GM10266 (cell line): Measurements from ENCODE around the gene MAZ.
A peak's percentile ranks its signal among the peaks of the same experiment; 100 is the strongest.
"Not testable (repeated sequence)": the region's sequence is repeated elsewhere in the genome, so short reads cannot be mapped to it uniquely, and the experiment has no call there.

Experiments
- DNase-seq: peaks from one replicate; pipeline ENCODE4 v3.0.0; 2012; ENCODE audit errors: extremely low spot score
- CTCF ChIP-seq: IDR thresholded peaks from 2 replicates; pipeline ENCODE4 v1.5.1; 2012; ENCODE audit warnings: mild to moderate bottlenecking, low read depth; ENCODE audit not compliant: control insufficient read depth, insufficient read depth; ENCODE audit errors: missing control alignments

MAZ gene

DNA sequence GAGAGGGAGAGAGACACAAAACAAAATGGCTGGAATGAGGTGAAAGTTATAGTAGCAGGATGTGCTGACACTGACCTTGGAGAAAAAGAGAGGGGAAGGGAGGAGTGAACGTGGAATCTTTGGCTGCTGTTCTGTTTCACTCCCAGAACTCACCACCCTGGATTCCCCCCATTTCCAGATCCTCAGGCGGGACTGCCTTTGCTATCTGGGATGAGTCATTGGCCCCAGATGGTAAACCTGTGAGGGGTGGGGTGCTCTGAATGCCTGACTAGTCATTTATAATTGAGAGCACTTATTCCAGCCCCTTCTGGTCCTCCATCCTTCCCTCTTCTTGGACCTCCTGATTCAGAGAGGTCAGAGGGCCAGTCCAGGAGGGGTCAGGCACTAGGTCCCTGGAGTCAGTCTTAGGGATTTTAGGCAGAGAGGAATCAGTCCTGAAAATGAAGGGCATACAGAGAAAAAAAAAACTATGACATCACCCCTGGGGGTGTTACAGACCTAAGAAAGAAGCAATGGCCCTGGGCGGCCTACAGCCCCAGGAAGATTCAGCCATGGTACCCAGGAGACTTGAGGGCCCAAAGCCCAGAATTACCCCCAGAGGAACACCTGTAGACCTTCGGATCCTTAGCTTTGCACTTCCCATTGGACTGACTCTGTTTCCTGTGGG is 30.5 kb upstream of the MAZ start:
- no peak for TF ChIP-seq CTCF
- DNase-seq = no peak

GRCh38 chr16:29777576-29778350 is 28.6 kb upstream of the MAZ start, which contains the start of gene ZG16:
Gene ZG16, plus strand, starts transcription at chr16:29778256. Its CDS starts 1,011 bp downstream, at chr16:29779267.
- no peak for TF ChIP-seq CTCF
- DNase-seq = no peak

- DNase-seq = no peak
- no peak for TF ChIP-seq CTCF
Measured at GRCh38 chr16:29779474-29779873, 26.9 kb upstream of the MAZ start.

DNA sequence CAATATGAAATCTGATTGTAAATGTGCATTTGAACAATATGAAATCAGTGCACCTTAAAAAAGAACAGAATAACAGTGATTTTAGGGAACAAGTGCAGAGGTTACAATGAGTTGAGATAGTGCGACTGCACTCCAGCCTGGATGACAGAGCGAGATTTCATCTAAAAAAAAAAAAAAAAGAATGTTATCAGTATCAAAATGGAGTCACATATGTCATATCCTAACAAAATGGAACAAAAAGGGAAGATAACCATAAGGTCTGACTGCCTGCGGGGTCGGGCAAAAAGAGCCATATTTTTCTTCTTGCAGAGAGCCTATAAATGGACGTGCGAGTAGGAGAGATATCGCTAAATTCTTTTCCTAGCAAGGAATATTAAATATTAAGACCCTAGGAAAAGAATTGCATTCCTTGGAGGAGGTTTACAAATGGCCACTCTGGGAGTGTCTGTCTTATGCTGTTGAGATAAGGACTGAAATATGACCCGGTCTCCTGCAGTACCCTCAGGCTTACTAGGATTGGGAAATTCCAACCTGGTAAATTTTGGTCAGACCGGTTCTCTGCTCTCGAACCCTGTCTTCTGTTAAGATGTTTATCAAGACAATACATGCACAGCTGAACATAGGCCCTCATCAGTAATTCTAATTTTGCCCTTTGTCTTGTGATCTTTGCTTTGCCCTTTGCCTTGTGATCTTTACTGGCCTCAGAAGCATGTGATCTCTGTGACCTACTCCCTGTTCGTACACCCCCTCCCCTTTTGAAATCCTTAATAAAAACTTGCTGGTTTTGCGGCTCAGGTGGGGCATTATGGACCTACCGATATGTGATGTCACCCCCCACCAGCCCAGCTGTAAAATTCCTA is 23.0 kb upstream of the MAZ start:
- not testable (repeated sequence) for DNase-seq

GRCh38 chr16:29784157-29784556 is 22.2 kb upstream of the MAZ start:
- no peak for TF ChIP-seq CTCF
- DNase-seq = no peak

DNA sequence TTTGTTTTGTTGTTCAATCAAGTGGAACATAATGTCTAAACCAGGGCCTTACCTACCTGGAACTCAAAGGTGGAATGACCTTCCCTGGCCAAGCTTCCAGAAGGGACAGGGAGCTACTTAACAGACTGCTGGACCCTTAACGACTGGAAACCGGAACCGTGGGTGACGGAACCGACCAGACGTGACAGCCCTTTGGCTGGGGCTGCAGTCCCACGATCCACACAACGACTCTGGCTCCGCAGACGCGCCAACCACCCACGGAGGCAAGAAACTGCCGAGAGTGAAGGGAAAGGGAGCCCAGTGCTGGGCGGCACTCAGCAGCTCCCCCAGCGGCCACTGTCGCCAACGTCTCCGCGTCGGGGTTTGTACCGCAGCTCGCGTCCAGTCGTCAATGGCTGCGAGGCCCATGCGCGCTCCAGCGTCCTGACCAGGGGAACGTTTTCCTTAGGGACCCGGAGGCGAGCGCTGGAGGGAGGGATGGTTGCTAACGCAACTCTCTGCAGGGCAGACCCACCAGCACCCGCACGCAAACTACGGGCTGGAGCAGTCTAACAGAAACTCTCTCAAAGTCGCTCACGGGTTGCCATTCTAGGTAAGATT is 21.3 kb upstream of the MAZ start:
- TF ChIP-seq CTCF = peak; percentile 91
- DNase-seq = peak; percentile 75

- not testable (repeated sequence) for DNase-seq
Measured at GRCh38 chr16:29787155-29787554, 19.2 kb upstream of the MAZ start.
